HepG2 (cell line): ENCODE measurements around the gene MAP3K2. TPM values are rescaled to one million over a fixed set of nuclear protein-coding genes. Genes with fewer than 3 reads are reported as not detected.

Source experiments
- CTCF ChIP-seq: sonication (generic); formaldehyde crosslinking; IDR thresholded peaks from 2 replicates; pipeline ENCODE4 v1.5.0; 2020; ENCODE audit warnings: mild to moderate bottlenecking, missing genetic modification reagents, moderate library complexity
- GATA4 ChIP-seq: sonication (generic); IDR thresholded peaks from 2 replicates; pipeline ENCODE4 v1.6.1; 2016; ENCODE audit warnings: antibody characterized with exemption, low read depth, borderline replicate concordance
- KMT2B ChIP-seq: IDR thresholded peaks from 2 replicates; pipeline ENCODE4 v1.6.1; 2016; ENCODE audit warnings: missing genetic modification reagents, missing compliant biosample characterization
- NCOA2 ChIP-seq: sonication (generic); formaldehyde crosslinking; IDR thresholded peaks from 2 replicates; pipeline ENCODE4 v1.8.0; 2022; ENCODE audit warnings: inconsistent platforms
- NFAT5 ChIP-seq: sonication (generic); formaldehyde crosslinking; IDR thresholded peaks from 2 replicates; pipeline ENCODE4 v1.4.0; 2020; ENCODE audit warnings: missing genetic modification reagents
- NR2F2 ChIP-seq: IDR thresholded peaks from 2 replicates; pipeline ENCODE4 v1.6.1; 2012; ENCODE audit warnings: low read depth, inconsistent platforms, borderline replicate concordance
- NR3C1 ChIP-seq: sonication (generic); formaldehyde crosslinking; IDR thresholded peaks from 2 replicates; pipeline ENCODE4 v1.4.0; 2020; ENCODE audit warnings: missing genetic modification reagents
- POGK ChIP-seq: sonication (generic); formaldehyde crosslinking; conservative IDR thresholded peaks from 2 replicates; pipeline ENCODE4 v1.8.0; 2022; ENCODE audit warnings: mild to moderate bottlenecking, moderate library complexity, missing genetic modification reagents
- PPARG ChIP-seq: conservative IDR thresholded peaks from 2 replicates; pipeline ENCODE4 v1.6.1; 2016; ENCODE audit warnings: missing biosample characterization, missing genetic modification reagents
- RBM39 ChIP-seq: fragments of 200-400 bp; formaldehyde crosslinking; IDR thresholded peaks from one replicate; pipeline ENCODE4 v1.6.1; 2018; ENCODE audit warnings: antibody characterized with exemption, mild to moderate bottlenecking, low read depth, low read length; ENCODE audit not compliant: poor library complexity, severe bottlenecking
- RCOR2 ChIP-seq: IDR thresholded peaks from 2 replicates; pipeline ENCODE4 v1.6.1; 2016; ENCODE audit warnings: missing biosample characterization, missing genetic modification reagents
- ZBTB37 ChIP-seq: sonication (generic); formaldehyde crosslinking; IDR thresholded peaks from 2 replicates; pipeline ENCODE4 v1.4.0; 2020; ENCODE audit warnings: mild to moderate bottlenecking, missing genetic modification reagents
- ZBTB44 ChIP-seq: sonication (generic); formaldehyde crosslinking; IDR thresholded peaks from 2 replicates; pipeline ENCODE4 v1.4.0; 2020; ENCODE audit warnings: missing genetic modification reagents
- ZFP36 ChIP-seq: fragments of 150-350 bp; IDR thresholded peaks from 2 replicates; pipeline ENCODE4 v1.6.1; 2018; ENCODE audit warnings: borderline replicate concordance, low read length, low read depth; ENCODE audit not compliant: partially characterized antibody
- ZNF484 ChIP-seq: sonication (generic); formaldehyde crosslinking; IDR thresholded peaks from 2 replicates; pipeline ENCODE4 v1.5.1; 2020; ENCODE audit warnings: mild to moderate bottlenecking, low read depth, missing genetic modification reagents, borderline replicate concordance
- ZNF674 ChIP-seq: sonication (generic); formaldehyde crosslinking; IDR thresholded peaks from 2 replicates; pipeline ENCODE4 v1.5.0; 2020; ENCODE audit warnings: low read depth, mild to moderate bottlenecking, missing genetic modification reagents
- polyA plus RNA-seq, 8 experiments: library from polyadenylated mRNA; depleted of rRNA in 3 of 8; stranded (reverse) in 7 of 8; unstranded in 1 of 8; fragments of >200 nt; fragmentation: Illumina TruSeq in 4 of 8; extraction: Trizol in 4 of 8; gene quantifications; 2 replicates each; pipeline versions ENCODE4 v1.2.1 to v1.2.3, GENCODE V29; 2011 to 2016; ENCODE audit warnings: low read depth in 4 of 8, missing spikeins in 1 of 8, mixed read lengths in 1 of 8; ENCODE audit not compliant: insufficient read depth in 1 of 8
- total RNA-seq, 5 experiments: library from RNA; depleted of rRNA; stranded (reverse); fragments of >200 nt; fragmentation: Illumina TruSeq; extraction: Trizol; gene quantifications; 2 replicates each; pipeline ENCODE4 v1.2.3, GENCODE V29; 2016; ENCODE audit warnings: low read depth in 1 of 5

Gene MAP3K2
- total and polyA plus RNA-seq, 2 of the 13 experiments (the other 11 are each of a cell fraction or from before 2014, with no cell fraction given): 12.2 to 37.2 TPM

GRCh38 chr2:127413782-127414637 is 26.2 kb upstream of the MAP3K2 start (continued):
- TF ChIP-seq ZBTB37 (CRISPR knock-in tag): peak; percentile 38; the same call in 1 of the 2 replicates
- TF ChIP-seq NR2F2: no peak
- no peak for TF ChIP-seq ZNF484 (CRISPR knock-in tag)
- TF ChIP-seq ZFP36: no peak
- TF ChIP-seq ZBTB44 (CRISPR knock-in tag): no peak
- 0 out of 2 replicates have a peak, but pooled peaks have one; percentile 66 for TF ChIP-seq RCOR2 (CRISPR knock-in tag)
- TF ChIP-seq PPARG: peak; percentile 66
- no peak for TF ChIP-seq ZNF674 (CRISPR knock-in tag)
- TF ChIP-seq KMT2B (CRISPR knock-in tag): 0 out of 2 replicates have a peak, but pooled peaks have one; percentile 25
- TF ChIP-seq NCOA2 (CRISPR knock-in tag): peak; percentile 61; the same call in 1 of the 2 replicates
- no peak for TF ChIP-seq NFAT5
- TF ChIP-seq CTCF (CRISPR knock-in tag): no peak
- no peak for TF ChIP-seq RBM39
- no peak for TF ChIP-seq NR3C1 (CRISPR knock-in tag)
- TF ChIP-seq POGK: peak; percentile 58; the same call in 1 of the 2 replicates
- no peak for TF ChIP-seq GATA4
